Esophagus (tissue), 2 donors: Measurements from ENCODE around the gene DAPK1. TPM values are rescaled to one million over a fixed set of nuclear protein-coding genes. Genes with fewer than 3 reads are reported as not detected.

Experiments
- H3K27ac ChIP-seq, 2 donors: one replicate each; pipeline ENCODE4 v1.5.1; 2013; ENCODE audit warnings: low read depth in 2 of 2, mild to moderate bottlenecking in 2 of 2, inconsistent platforms in 1 of 2, low read length in 1 of 2, moderate library complexity in 1 of 2
- H3K27me3 ChIP-seq, 2 donors: one replicate each; pipeline ENCODE4 v1.6.1; 2013; ENCODE audit warnings: low read length in 2 of 2, control low read depth in 1 of 2, mild to moderate bottlenecking in 1 of 2; ENCODE audit not compliant: insufficient read depth in 2 of 2, control insufficient read depth in 1 of 2
- H3K36me3 ChIP-seq, 2 donors: one replicate each; pipeline ENCODE4 v1.6.1; 2013; ENCODE audit warnings: low read length in 1 of 2; ENCODE audit not compliant: control insufficient read depth in 2 of 2, insufficient read depth in 2 of 2
- H3K4me1 ChIP-seq, 2 donors: one replicate each; pipeline ENCODE4 v1.6.1; 2013; ENCODE audit warnings: low read length in 1 of 2; ENCODE audit not compliant: control insufficient read depth in 2 of 2, insufficient read depth in 2 of 2
- H3K4me3 ChIP-seq, 2 donors: one replicate each; pipeline ENCODE4 v1.5.1; 2013; ENCODE audit warnings: low read length in 2 of 2, mild to moderate bottlenecking in 2 of 2, low read depth in 1 of 2, moderate library complexity in 1 of 2
- H3K9me3 ChIP-seq, 2 donors: one replicate each; pipeline ENCODE4 v1.6.1; 2013; ENCODE audit warnings: mild to moderate bottlenecking in 2 of 2, low read depth in 1 of 2, low read length in 1 of 2, moderate library complexity in 1 of 2; ENCODE audit not compliant: control insufficient read depth in 2 of 2, insufficient read depth in 1 of 2
- WGBS, 2 donors: extraction: QIAGEN DNeasy Blood & Tissue Kit; methylation state at CpG; one replicate each; pipeline ENCODE4 v1.1.7; 2013; 5-methylcytosine and 5-hydroxymethylcytosine counted together
- polyA plus RNA-seq, 2 donors: library from polyadenylated mRNA; stranded (reverse); fragments of 200-250 nt; gene quantifications; one replicate each; pipeline ENCODE4 v1.2.3, GENCODE V29; 2013
- donor health status: healthy with polysubstance abuse.
- donor health status: Bipolar disorder and iron deficiency.

Gene DAPK1
- polyA plus RNA-seq, 2 donors, result 1.7 to 2.9 TPM

GRCh38 chr9:87521834-87522233 is 24.2 kb downstream of the DAPK1 start:
- WGBS, 2 donors, result 76 to 90% methylated on average over 7 of the region's 7 CpGs
- Histone ChIP-seq H3K27me3 (no peaks in the 10 kb centered on the region), H3K4me3 (no peak overlapping the region), H3K36me3 (no peaks in the 10 kb centered on the region), H3K4me1 (peaks cover 0 to 3% of the 10 kb centered on the region in 2 donors), H3K9me3 (no peaks in the 10 kb centered on the region), H3K27ac (no peak overlapping the region)

GRCh38 chr9:87524061-87524460 is 26.4 kb downstream of the DAPK1 start:
- H3K4me3 ChIP-seq, result no peak overlapping the region
- H3K27me3 ChIP-seq, result no peaks in the 10 kb centered on the region
- H3K27ac ChIP-seq, result no peak overlapping the region
- no peaks in the 10 kb centered on the region for H3K9me3 ChIP-seq
- peaks cover 0 to 3% of the 10 kb centered on the region in 2 donors for H3K4me1 ChIP-seq
- no peaks in the 10 kb centered on the region for H3K36me3 ChIP-seq
- WGBS, 2 donors, result 84 to 93% methylated on average over 5 of the region's 5 CpGs

GRCh38 chr9:87525546-87526303 is 28.1 kb downstream of the DAPK1 start:
- H3K27ac ChIP-seq, result no peak overlapping the region
- peaks cover 0 to 3% of the 10 kb centered on the region in 2 donors for H3K4me1 ChIP-seq
- no peak overlapping the region for H3K4me3 ChIP-seq
- WGBS, 2 donors, result 91 to 94% methylated on average over 9 of the region's 9 CpGs
- H3K36me3 ChIP-seq, result no peaks in the 10 kb centered on the region
- no peaks in the 10 kb centered on the region for H3K9me3 ChIP-seq
- H3K27me3 ChIP-seq, result no peaks in the 10 kb centered on the region

- Histone ChIP-seq H3K27ac (no peak overlapping the region), H3K4me3 (no peak overlapping the region), H3K36me3 (no peaks in the 10 kb centered on the region), H3K27me3 (no peaks in the 10 kb centered on the region), H3K9me3 (no peaks in the 10 kb centered on the region), H3K4me1 (peaks cover 0 to 3% of the 10 kb centered on the region in 2 donors)
- 67 to 76% methylated on average over 13 of the region's 13 CpGs for WGBS, 2 donors
These were observed 29.7 kb downstream of the DAPK1 start for GRCh38 chr9:87527211-87527916.

- WGBS, 2 donors, result 65 to 67% methylated on average over 6 of the region's 6 CpGs
- Histone ChIP-seq H3K27ac (no peak overlapping the region), H3K4me1 (peaks cover 0 to 3% of the 10 kb centered on the region in 2 donors), H3K4me3 (no peak overlapping the region), H3K36me3 (no peaks in the 10 kb centered on the region), H3K27me3 (no peaks in the 10 kb centered on the region), H3K9me3 (no peaks in the 10 kb centered on the region)
These were observed 31.3 kb downstream of the DAPK1 start for GRCh38 chr9:87528969-87529368.

GRCh38 chr9:87529671-87530070 is 32.0 kb downstream of the DAPK1 start:
- Histone ChIP-seq H3K27me3 (no peaks in the 10 kb centered on the region), H3K4me3 (no peak overlapping the region), H3K27ac (no peak overlapping the region), H3K36me3 (no peaks in the 10 kb centered on the region), H3K4me1 (peaks cover 0 to 3% of the 10 kb centered on the region in 2 donors), H3K9me3 (no peaks in the 10 kb centered on the region)
- WGBS, 2 donors, result 67 to 77% methylated on average over 7 of the region's 7 CpGs

- Histone ChIP-seq H3K9me3 (no peaks in the 10 kb centered on the region), H3K27ac (no peak overlapping the region), H3K27me3 (no peaks in the 10 kb centered on the region), H3K4me1 (peaks cover 0 to 3% of the 10 kb centered on the region in 2 donors), H3K36me3 (no peaks in the 10 kb centered on the region), H3K4me3 (no peak overlapping the region)
- 81 to 84% methylated on average over 4 of the region's 4 CpGs for WGBS, 2 donors
These were observed 33.0 kb downstream of the DAPK1 start for GRCh38 chr9:87530716-87531115.

- WGBS, 2 donors, result 58 to 64% methylated on average over 3 of the region's 3 CpGs
- Histone ChIP-seq H3K4me1 (peaks cover 0 to 3% of the 10 kb centered on the region in 2 donors), H3K9me3 (no peaks in the 10 kb centered on the region), H3K4me3 (no peak overlapping the region), H3K36me3 (no peaks in the 10 kb centered on the region), H3K27me3 (no peaks in the 10 kb centered on the region), H3K27ac (no peak overlapping the region)
These were observed 34.0 kb downstream of the DAPK1 start for GRCh38 chr9:87531370-87532295.

GRCh38 chr9:87533271-87533670 is 35.6 kb downstream of the DAPK1 start:
- H3K27ac ChIP-seq, result no peak overlapping the region
- H3K36me3 ChIP-seq, result no peaks in the 10 kb centered on the region
- H3K4me3 ChIP-seq, result no peak overlapping the region
- H3K27me3 ChIP-seq, result no peaks in the 10 kb centered on the region
- WGBS, 2 donors, result 70 to 87% methylated on average over 2 of the region's 2 CpGs
- H3K4me1 ChIP-seq, result peaks cover 0 to 3% of the 10 kb centered on the region in 2 donors
- H3K9me3 ChIP-seq, result no peaks in the 10 kb centered on the region
